ENCODE results near the gene CDYL. TPM values are rescaled to one million over a fixed set of nuclear protein-coding genes. Genes with fewer than 3 reads are reported as not detected.

The CDYL gene
- total RNA-seq, 4 donors from 2014 or later = 41.9 to 52.3 (median 45.7) TPM

DNA sequence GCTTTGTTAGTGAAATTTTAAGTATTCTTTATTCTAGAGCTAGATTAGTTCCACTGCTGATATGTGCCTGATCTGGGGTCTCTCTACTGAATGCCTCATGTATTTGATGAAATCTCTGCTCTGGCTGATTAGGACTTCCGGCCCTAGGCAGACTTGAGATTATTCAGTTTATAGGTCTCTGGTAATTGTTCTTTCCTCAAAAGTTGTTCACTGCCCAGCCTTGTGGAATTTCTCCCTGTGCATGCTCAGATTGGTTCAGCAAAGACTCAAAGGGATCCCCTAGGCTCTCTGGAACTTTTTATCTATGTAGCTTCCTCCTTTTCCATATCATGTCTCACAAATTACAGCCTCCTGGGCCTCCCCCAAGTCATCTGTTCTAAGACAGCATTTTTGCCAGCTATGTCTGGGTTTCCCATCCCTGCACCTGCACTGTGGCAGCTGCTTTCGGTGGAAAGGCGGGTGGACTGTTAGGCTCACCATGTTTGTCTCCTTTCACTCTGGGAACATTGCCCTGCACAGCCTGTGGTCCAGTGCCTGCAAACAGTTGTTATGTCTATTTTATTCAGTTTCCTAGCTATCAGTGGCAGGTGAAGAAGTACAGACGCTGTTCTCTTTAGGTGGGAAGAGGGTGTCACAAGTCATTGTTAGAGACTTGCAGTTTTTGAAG, 154.0 kb downstream of the CDYL start:
- no peak for DNase-seq (ENCODE audit: extremely low spot score)
- intact Hi-C loops (cut with DNase I) = loop anchor here (10.0 kb wide), 1 partner anchor 155 kb away; the partner anchor contains the start of gene CDYL

DNA sequence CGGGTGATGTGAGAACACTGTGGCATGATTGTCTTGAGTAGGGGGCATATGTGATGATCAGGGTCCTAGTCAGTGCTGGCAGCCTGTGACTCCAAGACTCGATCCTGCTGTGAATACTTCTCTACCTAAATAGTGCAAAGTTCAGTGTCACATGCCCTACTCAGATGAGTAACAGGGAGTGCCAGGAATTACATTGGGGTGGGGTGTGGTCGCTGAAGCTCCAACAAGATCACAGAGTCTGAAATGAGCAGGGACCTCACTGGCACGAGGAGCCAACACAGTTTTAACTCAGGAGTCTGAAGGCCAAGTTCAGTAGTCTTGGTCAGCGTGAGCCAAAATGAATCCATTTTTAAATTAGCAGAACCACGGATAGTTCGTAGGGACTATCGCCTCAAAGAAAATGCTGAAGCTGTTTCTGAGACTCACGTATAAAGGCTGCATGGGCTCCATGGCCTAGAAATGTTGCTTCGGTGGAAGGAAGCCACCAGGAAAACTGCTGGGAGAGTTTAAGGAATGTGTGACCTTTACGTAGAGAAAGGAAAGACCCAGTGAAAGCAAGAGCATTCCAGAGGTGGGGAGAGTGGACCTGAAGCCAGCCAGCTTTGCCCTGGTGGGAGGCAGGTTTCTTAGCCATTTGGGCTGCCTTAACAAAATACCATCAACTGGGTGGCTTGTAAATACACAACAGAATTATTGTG, 155.5 kb downstream of the CDYL start:
- H3K4me3 ChIP-seq = no peak overlapping the region
- DNase-seq (ENCODE audit: extremely low spot score) = no peak
- no peak overlapping the region for H3K27ac ChIP-seq (replicated peaks in 1 of 4)
- H3K9me3 ChIP-seq = no peaks in the 10 kb centered on the region
- intact Hi-C loops (cut with DNase I) = loop anchor here (10.0 kb wide), 1 partner anchor 157 kb away; the partner anchor contains the start of gene CDYL
- TF ChIP-seq POLR2A (IDR thresholded peaks at IDR 0.05; ENCODE audit: low read depth) = no peak
- H3K4me1 ChIP-seq = peaks cover 20 to 42% (median 26%) of the 10 kb centered on the region in 4 donors
- H3K36me3 ChIP-seq = peaks cover 0 to 4% (median 0%) of the 10 kb centered on the region in 4 donors
- H3K27me3 ChIP-seq = no peaks in the 10 kb centered on the region
- WGBS = 89% methylated on average over 11 of the region's 11 CpGs

More for the DNA sequence above, 154.0 kb downstream of the CDYL start:
- H3K36me3 ChIP-seq = no peaks in the 10 kb centered on the region
- peaks cover 20 to 38% (median 24%) of the 10 kb centered on the region in 4 donors for H3K4me1 ChIP-seq
- H3K4me3 ChIP-seq = no peak overlapping the region
- H3K27ac ChIP-seq (replicated peaks in 1 of 4) = no peak overlapping the region
- H3K9me3 ChIP-seq = no peaks in the 10 kb centered on the region
- no peak for TF ChIP-seq POLR2AphosphoS5 (IDR thresholded peaks at IDR 0.05)
- TF ChIP-seq POLR2A (IDR thresholded peaks at IDR 0.05; ENCODE audit: low read depth) = no peak
- TF ChIP-seq EP300 (IDR thresholded peaks at IDR 0.05) = no peak
- TF ChIP-seq, protein P1, sequence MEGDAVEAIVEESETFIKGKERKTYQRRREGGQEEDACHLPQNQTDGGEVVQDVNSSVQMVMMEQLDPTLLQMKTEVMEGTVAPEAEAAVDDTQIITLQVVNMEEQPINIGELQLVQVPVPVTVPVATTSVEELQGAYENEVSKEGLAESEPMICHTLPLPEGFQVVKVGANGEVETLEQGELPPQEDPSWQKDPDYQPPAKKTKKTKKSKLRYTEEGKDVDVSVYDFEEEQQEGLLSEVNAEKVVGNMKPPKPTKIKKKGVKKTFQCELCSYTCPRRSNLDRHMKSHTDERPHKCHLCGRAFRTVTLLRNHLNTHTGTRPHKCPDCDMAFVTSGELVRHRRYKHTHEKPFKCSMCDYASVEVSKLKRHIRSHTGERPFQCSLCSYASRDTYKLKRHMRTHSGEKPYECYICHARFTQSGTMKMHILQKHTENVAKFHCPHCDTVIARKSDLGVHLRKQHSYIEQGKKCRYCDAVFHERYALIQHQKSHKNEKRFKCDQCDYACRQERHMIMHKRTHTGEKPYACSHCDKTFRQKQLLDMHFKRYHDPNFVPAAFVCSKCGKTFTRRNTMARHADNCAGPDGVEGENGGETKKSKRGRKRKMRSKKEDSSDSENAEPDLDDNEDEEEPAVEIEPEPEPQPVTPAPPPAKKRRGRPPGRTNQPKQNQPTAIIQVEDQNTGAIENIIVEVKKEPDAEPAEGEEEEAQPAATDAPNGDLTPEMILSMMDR (IDR thresholded peaks at IDR 0.05) = no peak
- H3K27me3 ChIP-seq = no peaks in the 10 kb centered on the region
- 65% methylated on average over 4 of the region's 4 CpGs for WGBS

DNA sequence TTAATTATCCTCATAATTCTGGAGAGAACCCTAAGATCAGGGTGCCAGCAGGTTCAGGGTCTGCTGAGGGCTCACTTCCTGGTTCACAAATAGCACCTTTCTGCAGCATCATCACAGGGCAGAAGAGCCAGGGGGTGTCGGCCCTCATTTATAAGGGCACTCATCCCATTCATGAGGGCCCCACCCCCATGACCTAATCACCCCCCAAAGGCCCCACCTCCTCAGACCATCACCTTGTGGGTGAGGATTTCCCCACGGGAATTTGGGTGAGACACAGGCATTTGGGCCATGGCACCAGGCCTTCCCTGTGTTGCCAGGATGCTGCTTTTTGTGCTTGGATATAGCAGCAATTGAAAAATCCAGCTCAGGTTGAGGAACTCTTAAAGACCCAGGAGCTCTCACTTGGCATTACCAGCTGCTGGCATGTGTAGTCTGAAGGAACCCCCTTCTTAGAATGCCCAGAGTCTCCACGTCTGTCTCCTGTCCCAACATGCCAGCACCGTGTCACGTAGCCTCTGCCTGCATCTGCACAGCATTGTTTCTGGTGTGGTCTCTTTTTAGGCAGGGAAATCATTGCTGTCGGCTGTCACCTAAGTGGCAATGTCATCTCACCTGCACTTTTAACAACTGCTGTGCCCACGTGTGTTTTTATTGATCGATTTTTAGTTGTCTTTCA, 156.2 kb downstream of the CDYL start:
- intact Hi-C loops (cut with DNase I) = loop anchor here (10.0 kb wide), 1 partner anchor 158 kb away; the partner anchor contains the start of gene CDYL
- DNase-seq (ENCODE audit: extremely low spot score) = no peak
- TF ChIP-seq POLR2AphosphoS5 (IDR thresholded peaks at IDR 0.05) = no peak
- TF ChIP-seq POLR2A (IDR thresholded peaks at IDR 0.05; ENCODE audit: low read depth) = no peak
- TF ChIP-seq, protein P1 (IDR thresholded peaks at IDR 0.05) = no peak
- TF ChIP-seq EP300 (IDR thresholded peaks at IDR 0.05) = no peak
- Histone ChIP-seq H3K27me3 (no peaks in the 10 kb centered on the region), H3K27ac (replicated peaks in 1 of 4) (no peak overlapping the region), H3K9me3 (no peaks in the 10 kb centered on the region), H3K4me3 (no peak overlapping the region), H3K36me3 (peaks cover 0 to 6% (median 0%) of the 10 kb centered on the region in 4 donors), H3K4me1 (peaks cover 20 to 44% (median 27%) of the 10 kb centered on the region in 4 donors)
- 88% methylated on average over 8 of the region's 8 CpGs for WGBS

DNA sequence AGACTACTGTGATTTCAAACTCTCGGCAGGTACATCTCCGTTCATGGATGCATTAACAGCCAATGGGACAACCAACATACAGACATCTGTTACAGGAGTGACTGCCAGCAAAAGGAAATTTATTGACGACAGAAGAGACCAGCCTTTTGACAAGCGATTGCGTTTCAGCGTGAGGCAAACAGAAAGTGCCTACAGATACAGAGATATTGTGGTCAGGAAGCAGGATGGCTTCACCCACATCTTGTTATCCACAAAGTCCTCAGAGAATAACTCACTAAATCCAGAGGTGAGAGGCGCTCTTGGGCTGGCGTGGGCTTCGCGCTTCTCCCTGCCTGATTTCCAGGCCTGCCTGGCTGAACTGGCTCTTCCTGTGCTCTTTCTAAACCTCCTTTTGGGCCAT, 159.3 kb downstream of the CDYL start:
- Histone ChIP-seq H3K27ac (replicated peaks in 1 of 4) (no peak overlapping the region), H3K36me3 (peaks cover 0 to 19% (median 0%) of the 10 kb centered on the region in 4 donors), H3K4me1 (peaks cover 16 to 38% (median 21%) of the 10 kb centered on the region in 4 donors), H3K4me3 (no peak overlapping the region), H3K27me3 (no peaks in the 10 kb centered on the region), H3K9me3 (no peaks in the 10 kb centered on the region)
- intact Hi-C loops (cut with DNase I) = loop anchor here (10.0 kb wide), 1 partner anchor 161 kb away; the partner anchor contains the start of gene CDYL
- 96% methylated on average over 10 of the region's 10 CpGs for WGBS
- DNase-seq (ENCODE audit: extremely low spot score) = no peak
- TF ChIP-seq POLR2A (IDR thresholded peaks at IDR 0.05; ENCODE audit: low read depth) (no peak), EP300 (IDR thresholded peaks at IDR 0.05) (no peak), POLR2AphosphoS5 (IDR thresholded peaks at IDR 0.05) (no peak)
- TF ChIP-seq, protein P1 (IDR thresholded peaks at IDR 0.05) = no peak
